Astrocyte (in vitro differentiated cells and primary cell): Measurements from ENCODE around the gene DNAH3. TPM values are rescaled to one million over a fixed set of nuclear protein-coding genes. Genes with fewer than 3 reads are reported as not detected.

Source experiments
- DNase-seq: peaks from one replicate; pipeline ENCODE4 v3.0.0-alpha.2; 2010; ENCODE audit warnings: low read depth
- FAIRE-seq: peaks from 2 replicates; lab custom pipeline; 2011; peaks lifted over from hg19 to GRCh38; lab: Jason Lieb, UNC
- H2AFZ ChIP-seq: 2 replicates; pipeline ENCODE4 v1.6.0; 2012; ENCODE audit warnings: low read depth, low read length, inconsistent platforms
- H3K27ac ChIP-seq: 2 replicates; pipeline ENCODE4 v1.5.1; 2011; ENCODE audit warnings: low read depth, low read length, inconsistent platforms
- H3K27me3 ChIP-seq: 2 replicates; pipeline ENCODE4 v1.6.0; 2011; ENCODE audit warnings: low read length, inconsistent platforms; ENCODE audit not compliant: insufficient read depth
- H3K36me3 ChIP-seq: 2 replicates; pipeline ENCODE4 v1.5.1; 2011; ENCODE audit warnings: low read length, inconsistent platforms; ENCODE audit not compliant: insufficient read depth
- H3K4me1 ChIP-seq: 2 replicates; pipeline ENCODE4 v1.5.1; 2011; ENCODE audit warnings: low read length, inconsistent platforms; ENCODE audit not compliant: insufficient read depth
- H3K4me2 ChIP-seq: 2 replicates; pipeline ENCODE4 v1.6.0; 2012; ENCODE audit warnings: low read length, inconsistent platforms
- H3K4me3 ChIP-seq: 2 replicates; pipeline ENCODE4 v1.5.1; 2011; ENCODE audit warnings: low read depth, mild to moderate bottlenecking, low read length, inconsistent platforms; ENCODE audit not compliant: insufficient read depth
- H3K79me2 ChIP-seq: 2 replicates; pipeline ENCODE4 v1.6.0; 2012; ENCODE audit warnings: mild to moderate bottlenecking, low read length, inconsistent platforms; ENCODE audit not compliant: insufficient read depth
- H3K9ac ChIP-seq: 2 replicates; pipeline ENCODE4 v1.6.0; 2012; ENCODE audit warnings: mild to moderate bottlenecking, low read length, inconsistent platforms
- H3K9me3 ChIP-seq: 2 replicates; pipeline ENCODE4 v1.5.1; 2012; ENCODE audit warnings: low read depth, mild to moderate bottlenecking, low read length, inconsistent platforms; ENCODE audit not compliant: insufficient read depth
- H4K20me1 ChIP-seq: 2 replicates; pipeline ENCODE4 v1.6.0; 2012; ENCODE audit warnings: low read length, inconsistent platforms; ENCODE audit not compliant: insufficient read depth
- H3K27ac Mint-ChIP-seq: one replicate; pipeline ENCODE4 v1.8.0; 2021; ENCODE audit warnings: mild to moderate bottlenecking, mixed read lengths; ENCODE audit not compliant: unreplicated experiment
- H3K27me3 Mint-ChIP-seq: one replicate; pipeline ENCODE4 v1.8.0; 2021; ENCODE audit warnings: low read depth, mixed read lengths; ENCODE audit not compliant: unreplicated experiment
- H3K36me3 Mint-ChIP-seq: one replicate; pipeline ENCODE4 v1.8.0; 2021; ENCODE audit warnings: low read depth, mixed read lengths; ENCODE audit not compliant: unreplicated experiment
- H3K4me1 Mint-ChIP-seq: one replicate; pipeline ENCODE4 v1.8.0; 2021; ENCODE audit warnings: low read depth, mixed read lengths; ENCODE audit not compliant: unreplicated experiment
- H3K4me3 Mint-ChIP-seq: one replicate; pipeline ENCODE4 v1.8.0; 2021; ENCODE audit warnings: mild to moderate bottlenecking, moderate library complexity, mixed read lengths; ENCODE audit not compliant: unreplicated experiment
- H3K9me3 Mint-ChIP-seq: one replicate; pipeline ENCODE4 v1.8.0; 2021; ENCODE audit warnings: mild to moderate bottlenecking, mixed read lengths; ENCODE audit not compliant: unreplicated experiment
- EZH2 ChIP-seq: IDR thresholded peaks from 2 replicates; pipeline ENCODE4 v1.6.1; 2012; ENCODE audit warnings: mild to moderate bottlenecking, low read length, inconsistent platforms; ENCODE audit not compliant: insufficient read depth
- total RNA-seq: library from RNA; stranded (reverse); gene quantifications from 2 replicates; pipeline ENCODE4 v1.2.1, GENCODE V29; 2021
- TF ChIP-seq, protein P1 (sequence below): IDR thresholded peaks from 2 replicates; pipeline ENCODE4 v1.5.1; 2011; ENCODE audit warnings: low read depth, mild to moderate bottlenecking, inconsistent platforms, low read length, moderate library complexity; ENCODE audit not compliant: insufficient read depth

The DNAH3 gene
- total RNA-seq, 1 donor from 2014 or later: not detected

DNA sequence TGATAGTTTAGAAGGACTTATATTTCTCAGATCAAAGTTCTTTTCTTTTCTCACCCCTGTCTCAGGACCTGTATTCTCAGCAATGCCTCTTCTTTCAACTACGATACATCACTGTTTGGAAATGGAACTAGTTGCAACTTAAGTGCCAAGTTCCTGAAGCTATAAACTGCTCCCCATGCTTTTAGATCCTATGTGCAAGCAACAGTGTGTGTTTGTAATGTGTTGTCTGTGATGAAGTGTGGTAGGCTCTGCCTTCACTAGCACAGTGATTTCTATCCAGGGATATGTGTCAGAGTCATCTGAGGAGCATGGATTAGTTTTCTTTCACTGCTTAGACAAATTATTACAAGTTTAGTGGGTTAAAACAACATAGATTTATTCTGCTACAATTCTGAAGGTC, 42.3 kb upstream of the DNAH3 start:
- no peak for FAIRE-seq
- peaks cover 2% of the 10 kb centered on the region for H3K9me3 Mint-ChIP-seq
- H3K36me3 Mint-ChIP-seq: no peaks in the 10 kb centered on the region
- peaks cover 20% of the 10 kb centered on the region for H3K27me3 ChIP-seq
- H3K4me1 ChIP-seq: peaks cover 7% of the 10 kb centered on the region
- H3K4me3 Mint-ChIP-seq: no peak overlapping the region
- H3K36me3 ChIP-seq: no peaks in the 10 kb centered on the region
- H3K4me2 ChIP-seq: no peak overlapping the region
- peaks cover 25% of the 10 kb centered on the region for H3K27me3 Mint-ChIP-seq
- DNase-seq: no peak
- no peak overlapping the region for H3K9ac ChIP-seq
- no peaks in the 10 kb centered on the region for H4K20me1 ChIP-seq
- H3K9me3 ChIP-seq: peaks cover 4% of the 10 kb centered on the region
- no peak overlapping the region for H2AFZ ChIP-seq
- TF ChIP-seq, protein P1, sequence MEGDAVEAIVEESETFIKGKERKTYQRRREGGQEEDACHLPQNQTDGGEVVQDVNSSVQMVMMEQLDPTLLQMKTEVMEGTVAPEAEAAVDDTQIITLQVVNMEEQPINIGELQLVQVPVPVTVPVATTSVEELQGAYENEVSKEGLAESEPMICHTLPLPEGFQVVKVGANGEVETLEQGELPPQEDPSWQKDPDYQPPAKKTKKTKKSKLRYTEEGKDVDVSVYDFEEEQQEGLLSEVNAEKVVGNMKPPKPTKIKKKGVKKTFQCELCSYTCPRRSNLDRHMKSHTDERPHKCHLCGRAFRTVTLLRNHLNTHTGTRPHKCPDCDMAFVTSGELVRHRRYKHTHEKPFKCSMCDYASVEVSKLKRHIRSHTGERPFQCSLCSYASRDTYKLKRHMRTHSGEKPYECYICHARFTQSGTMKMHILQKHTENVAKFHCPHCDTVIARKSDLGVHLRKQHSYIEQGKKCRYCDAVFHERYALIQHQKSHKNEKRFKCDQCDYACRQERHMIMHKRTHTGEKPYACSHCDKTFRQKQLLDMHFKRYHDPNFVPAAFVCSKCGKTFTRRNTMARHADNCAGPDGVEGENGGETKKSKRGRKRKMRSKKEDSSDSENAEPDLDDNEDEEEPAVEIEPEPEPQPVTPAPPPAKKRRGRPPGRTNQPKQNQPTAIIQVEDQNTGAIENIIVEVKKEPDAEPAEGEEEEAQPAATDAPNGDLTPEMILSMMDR: no peak
- no peak for TF ChIP-seq EZH2
- H3K27ac Mint-ChIP-seq: no peak overlapping the region
- H3K79me2 ChIP-seq: no peaks in the 10 kb centered on the region
- H3K4me3 ChIP-seq: no peak overlapping the region
- H3K4me1 Mint-ChIP-seq: peaks cover 6% of the 10 kb centered on the region
- H3K27ac ChIP-seq: no peak overlapping the region

- H3K36me3 ChIP-seq: no peaks in the 10 kb centered on the region
- H3K27ac ChIP-seq: no peak overlapping the region
- H3K9ac ChIP-seq: no peak overlapping the region
- TF ChIP-seq, protein P1: no peak
- TF ChIP-seq EZH2: no peak
- H3K4me3 ChIP-seq: no peak overlapping the region
- H3K79me2 ChIP-seq: no peaks in the 10 kb centered on the region
- DNase-seq (no peak), FAIRE-seq (no peak)
- no peak overlapping the region for H3K27ac Mint-ChIP-seq
- H3K4me3 Mint-ChIP-seq: no peak overlapping the region
- no peaks in the 10 kb centered on the region for H3K36me3 Mint-ChIP-seq
- no peak overlapping the region for H3K4me2 ChIP-seq
- peaks cover 2% of the 10 kb centered on the region for H3K9me3 Mint-ChIP-seq
- H4K20me1 ChIP-seq: no peaks in the 10 kb centered on the region
- H3K4me1 ChIP-seq: peaks cover 10% of the 10 kb centered on the region
- H3K27me3 Mint-ChIP-seq: peaks cover 16% of the 10 kb centered on the region
- peaks cover 5% of the 10 kb centered on the region for H3K27me3 ChIP-seq
- H3K4me1 Mint-ChIP-seq: peaks cover 14% of the 10 kb centered on the region
- no peak overlapping the region for H2AFZ ChIP-seq
- peaks cover 4% of the 10 kb centered on the region for H3K9me3 ChIP-seq
Observed at GRCh38 chr16:21190599-21190998, 40.0 kb upstream of the DNAH3 start.

DNA sequence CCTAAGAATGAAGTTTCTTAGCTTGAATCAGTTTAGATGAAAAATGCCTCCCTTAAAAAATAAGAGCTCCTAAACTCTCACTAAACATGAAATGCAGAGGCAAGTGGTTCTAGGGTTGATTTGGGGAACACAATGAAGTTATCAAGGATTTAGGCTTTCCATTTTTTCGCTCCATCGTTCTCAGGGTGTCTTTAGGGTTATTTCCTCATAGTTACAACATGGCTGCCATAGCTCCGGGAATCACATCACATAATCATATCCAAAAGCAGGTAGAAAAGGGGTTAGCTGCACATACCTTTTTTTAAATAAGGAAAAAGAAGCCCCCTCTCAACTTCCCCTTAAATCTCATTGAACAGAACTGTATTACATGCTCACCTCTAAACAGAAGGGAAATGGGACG, 39.4 kb upstream of the DNAH3 start:
- peaks cover 14% of the 10 kb centered on the region for H3K4me1 Mint-ChIP-seq
- peaks cover 14% of the 10 kb centered on the region for H3K27me3 Mint-ChIP-seq
- H3K4me3 ChIP-seq: no peak overlapping the region
- no peaks in the 10 kb centered on the region for H3K79me2 ChIP-seq
- no peak overlapping the region for H2AFZ ChIP-seq
- DNase-seq (no peak), FAIRE-seq (no peak)
- peaks cover 4% of the 10 kb centered on the region for H3K9me3 ChIP-seq
- no peak overlapping the region for H3K27ac Mint-ChIP-seq
- no peaks in the 10 kb centered on the region for H4K20me1 ChIP-seq
- no peak overlapping the region for H3K9ac ChIP-seq
- peaks cover 10% of the 10 kb centered on the region for H3K4me1 ChIP-seq
- no peak overlapping the region for H3K4me2 ChIP-seq
- H3K27me3 ChIP-seq: peaks cover 5% of the 10 kb centered on the region
- H3K36me3 ChIP-seq: no peaks in the 10 kb centered on the region
- H3K9me3 Mint-ChIP-seq: peaks cover 2% of the 10 kb centered on the region
- TF ChIP-seq EZH2: no peak
- TF ChIP-seq, protein P1: no peak
- H3K27ac ChIP-seq: no peak overlapping the region
- H3K4me3 Mint-ChIP-seq: no peak overlapping the region
- H3K36me3 Mint-ChIP-seq: no peaks in the 10 kb centered on the region
